Heart left ventricle (tissue), 16 donors: Measurements from ENCODE around the gene NFKB1. TPM values are rescaled to one million over a fixed set of nuclear protein-coding genes. Genes with fewer than 3 reads are reported as not detected.

ENCODE experiments used
- ATAC-seq, 4 donors: fragments of 200-7000 bp; cut with Tn5 transposase; one replicate each; pipeline ENCODE4 v1.9.1; 2020 to 2022; ENCODE audit warnings: moderate library complexity in 4 of 4, mild to moderate bottlenecking in 3 of 4, moderate number of reproducible peaks in 1 of 4
- DNase-seq, 5 donors: peaks; one replicate each; pipeline ENCODE4 v3.0.0-alpha.2; 2020
- H3K27ac ChIP-seq, 12 donors: fragments of 200-600 bp; sonication (generic) in 4 of 12; one replicate each; pipeline versions ENCODE4 v1.5.0 to v1.8.0; 2016 to 2022; ENCODE audit warnings: mild to moderate bottlenecking in 2 of 12
- H3K27me3 ChIP-seq, 9 donors: fragments of 200-600 bp; sonication (generic) in 2 of 9; one replicate each; pipeline versions ENCODE4 v1.5.1 to v1.8.0; 2016 to 2022; ENCODE audit warnings: mild to moderate bottlenecking in 3 of 9
- H3K36me3 ChIP-seq, 9 donors: fragments of 200-600 bp; sonication (generic) in 2 of 9; one replicate each; pipeline versions ENCODE4 v1.5.0 to v1.8.0; 2018 to 2022; ENCODE audit warnings: mild to moderate bottlenecking in 2 of 9
- H3K4me1 ChIP-seq, 12 donors: fragments of 200-600 bp; sonication (generic) in 4 of 12; one replicate each; pipeline versions ENCODE4 v1.5.0 to v1.8.0; 2016 to 2022; ENCODE audit warnings: mild to moderate bottlenecking in 3 of 12
- H3K4me3 ChIP-seq, 12 donors: fragments of 200-600 bp; sonication (generic) in 4 of 12; one replicate each; pipeline versions ENCODE4 v1.5.0 to v1.8.0; 2017 to 2022; ENCODE audit warnings: mild to moderate bottlenecking in 9 of 12, moderate library complexity in 4 of 12
- H3K9me3 ChIP-seq, 12 donors: fragments of 200-600 bp; sonication (generic) in 4 of 12; one replicate each; pipeline versions ENCODE4 v1.5.0 to v1.8.0; 2016 to 2022; ENCODE audit warnings: mild to moderate bottlenecking in 1 of 12
- CTCF ChIP-seq, 12 donors: fragments of 200-600 bp; sonication (generic) in 4 of 12; IDR thresholded peaks; one replicate each; pipeline versions ENCODE4 v1.5.0 to v1.8.0; 2018 to 2022; ENCODE audit warnings: antibody characterized with exemption in 12 of 12, mild to moderate bottlenecking in 5 of 12
- POLR2A ChIP-seq, 2 donors: fragments of 450-650 bp; IDR thresholded peaks; one replicate each; pipeline ENCODE4 v1.6.1; 2017; ENCODE audit warnings: antibody characterized with exemption in 2 of 2, mild to moderate bottlenecking in 2 of 2, moderate library complexity in 2 of 2
- WGBS, 4 donors: extraction: QIAGEN DNeasy Blood & Tissue Kit in 2 of 4; methylation state at CpG; one replicate each; pipeline versions ENCODE4 v1.1.5 to v1.1.7; 2013 to 2018; 5-methylcytosine and 5-hydroxymethylcytosine counted together
- intact Hi-C, 10 donors: fragments of 100-400 bp; cut with DNase I; formaldehyde crosslinking; loops; one replicate each; pipeline versions ENCODE4 v1.11.1 to v1.14.2; 2022
- polyA plus RNA-seq, 2 donors: library from polyadenylated mRNA; stranded (reverse); fragments of 200-250 nt; gene quantifications; one replicate each; pipeline ENCODE4 v1.2.3, GENCODE V29; 2013
- total RNA-seq, 9 donors: library from RNA; depleted of rRNA in 2 of 9; stranded (reverse); fragments of >200 nt in 2 of 9; fragmentation: NEBNext Ultra II Directional in 3 of 9; extraction: Animal tissue kit (Norgen Biotek cat#: 25700) in 3 of 9; gene quantifications; one replicate each; pipeline versions ENCODE4 v1.1.0 to v1.2.4, GENCODE V29; 2016 to 2023
- donor health status: ischemic (EF 13 %, LVEDD 7.1; RV severe dilation, severe dysfunction).
- donor health status: healthy with polysubstance abuse.
- donor health status: DM: no; HTN: yes; CAD: no.
- donor health status: DM: no; HTN: no; CAD: no.
- donor health status: ischemic (EF 25% LVEDD 6.9; RV normal size, moderate dysfunction).
- donor health status: ischemic (EF 25% LVEDD 5.7; RV mildly dilated, moderate dysfunction).
- donor health status: healthy.
- donor health status: DM: yes; HTN: yes; CAD: no.
- donor health status: ischemic (EF 35%, LVEDD 5.7; RV mildly dilated, moderate dysfunction).
- donor health status: nonischemic (EF 11% LVEDD 7.7; RV severe dilation, severe dysfunction).
- donor health status: DM: yes; HTN: yes; CAD: no.
- donor health status: PGD.
- donor health status: ischemic (EF 29% LVEDD 5.4; RV normal size, mild dysfunction).
- donor health status: nonischemic (EF 23%, LVEDD 6.1; RV moderate dilation, normal function).

The NFKB1 gene
- total and polyA plus RNA-seq, 11 donors: 4.8 to 34.1 (median 19.2) TPM

GRCh38 chr4:102506523-102506922 lies 5.4 kb downstream of the NFKB1 start:
- no peak for DNase-seq
- H3K27me3 ChIP-seq: no peaks in the 10 kb centered on the region
- intact Hi-C loops: loop anchor here in 3 of 10 donors (10.0 kb wide), 4 partner anchors 48 to 318 kb away; partner anchors contain the start of genes SLC39A8 (in 1 of the 3) and UBE2D3 (in 1 of the 3)
- TF ChIP-seq POLR2A (IDR thresholded peaks at IDR 0.05) (no peak), CTCF (IDR thresholded peaks at IDR 0.05) (no peak)
- peaks cover 15 to 75% (median 35%) of the 10 kb centered on the region in 12 donors for H3K4me1 ChIP-seq
- H3K4me3 ChIP-seq: no peak overlapping the region
- no peaks in the 10 kb centered on the region for H3K9me3 ChIP-seq
- 74 to 87% (median 80%) methylated on average over 1 of the region's 1 CpG for WGBS, 4 donors
- no peaks in the 10 kb centered on the region for H3K36me3 ChIP-seq
- no peak overlapping the region for H3K27ac ChIP-seq
- no peak for ATAC-seq

GRCh38 chr4:102511830-102512605 lies 10.9 kb downstream of the NFKB1 start:
- intact Hi-C loops: no loop called here
- H3K4me1 ChIP-seq: peaks cover 0 to 34% (median 2%) of the 10 kb centered on the region in 12 donors
- 89 to 97% (median 95%) methylated on average over 5 of the region's 5 CpGs for WGBS, 4 donors
- H3K27ac ChIP-seq: no peak overlapping the region
- H3K36me3 ChIP-seq: no peaks in the 10 kb centered on the region
- H3K9me3 ChIP-seq: peaks cover 0 to 17% (median 0%) of the 10 kb centered on the region in 12 donors
- no peak for ATAC-seq
- H3K27me3 ChIP-seq: no peaks in the 10 kb centered on the region
- no peak overlapping the region for H3K4me3 ChIP-seq
- no peak for TF ChIP-seq CTCF (IDR thresholded peaks at IDR 0.05)
- TF ChIP-seq POLR2A (IDR thresholded peaks at IDR 0.05): no peak
- DNase-seq: no peak

- no peak overlapping the region for H3K4me3 ChIP-seq
- ATAC-seq (no peak), DNase-seq (no peak)
- H3K4me1 ChIP-seq: peaks cover 0 to 25% (median 15%) of the 10 kb centered on the region in 12 donors
- WGBS, 4 donors: 79 to 88% (median 84%) methylated on average over 6 of the region's 6 CpGs
- peaks cover 0 to 17% (median 0%) of the 10 kb centered on the region in 12 donors for H3K9me3 ChIP-seq
- no peak for TF ChIP-seq POLR2A (IDR thresholded peaks at IDR 0.05)
- no peak for TF ChIP-seq CTCF (IDR thresholded peaks at IDR 0.05)
- intact Hi-C loops: no loop called here
- no peaks in the 10 kb centered on the region for H3K36me3 ChIP-seq
- no peak overlapping the region for H3K27ac ChIP-seq
- H3K27me3 ChIP-seq: no peaks in the 10 kb centered on the region
Measured at GRCh38 chr4:102514298-102514964, 13.3 kb downstream of the NFKB1 start.

GRCh38 chr4:102517753-102518152 lies 16.6 kb downstream of the NFKB1 start:
- no peak overlapping the region for H3K4me3 ChIP-seq
- intact Hi-C loops: no loop called here
- DNase-seq (no peak), ATAC-seq (no peak)
- H3K4me1 ChIP-seq: peaks cover 0 to 48% (median 17%) of the 10 kb centered on the region in 12 donors
- H3K27me3 ChIP-seq: no peaks in the 10 kb centered on the region
- no peaks in the 10 kb centered on the region for H3K36me3 ChIP-seq
- H3K27ac ChIP-seq: no peak overlapping the region
- H3K9me3 ChIP-seq: peaks cover 0 to 17% (median 0%) of the 10 kb centered on the region in 12 donors
- TF ChIP-seq CTCF (IDR thresholded peaks at IDR 0.05): no peak
